Endothelial cell of umbilical vein (primary cell): Measurements from ENCODE around the gene TSPAN9. TPM values are rescaled to one million over a fixed set of nuclear protein-coding genes. Genes with fewer than 3 reads are reported as not detected.

Source experiments
- BruUV-seq: library from RNA; stranded (reverse); fragments of 400-500 nt; replicated peaks from 2 replicates; lab custom pipeline; 2021; lab: Mats Ljungman, UMichigan
- CTCF ChIA-PET: fragments of 300-600, 350-600 bp; sonication (Branson Sonifier 250); formaldehyde crosslinking; loops from one replicate; lab custom pipeline; 2021; ENCODE audit warnings: antibody characterized with exemption, inconsistent platforms; lab: Charles Lee
- POLR2A ChIA-PET: fragments of 300-600, 350-600 bp; sonication (Branson Sonifier 250); formaldehyde crosslinking; loops from one replicate; lab custom pipeline; 2021; ENCODE audit warnings: antibody characterized with exemption, inconsistent platforms; lab: Charles Lee
- DNase-seq: peaks from one replicate; pipeline ENCODE4 v3.0.0-alpha.2; 2011; ENCODE audit warnings: low read depth, low spot score
- FAIRE-seq: peaks from 2 replicates; lab custom pipeline; 2011; peaks lifted over from hg19 to GRCh38; lab: Jason Lieb, UNC
- H2AFZ ChIP-seq: 2 replicates; pipeline ENCODE4 v1.6.0; 2012; ENCODE audit warnings: low read depth, low read length, control low read depth, inconsistent platforms
- H3K27ac ChIP-seq: 2 replicates; pipeline ENCODE4 v1.5.1; 2011; ENCODE audit warnings: low read depth, mild to moderate bottlenecking, control low read depth, low read length, moderate library complexity; ENCODE audit not compliant: insufficient read depth
- H3K27me3 ChIP-seq, 2 experiments: 2 replicates each; pipeline versions ENCODE4 v1.6.0 to v1.6.1; 2011; ENCODE audit warnings: low read length in 2 of 2, mixed read lengths in 1 of 2; ENCODE audit not compliant: control insufficient read depth in 2 of 2, insufficient read depth in 2 of 2
- H3K36me3 ChIP-seq, 2 experiments: 2 replicates in 1 of 2; 3 replicates in 1 of 2; pipeline ENCODE4 v1.5.1; 2011; ENCODE audit warnings: low read length in 2 of 2, mild to moderate bottlenecking in 1 of 2, moderate library complexity in 1 of 2; ENCODE audit not compliant: control insufficient read depth in 2 of 2, insufficient read depth in 2 of 2; ENCODE audit errors: extremely low read depth in 1 of 2
- H3K4me1 ChIP-seq: 3 replicates; pipeline ENCODE4 v1.5.1; 2011; ENCODE audit warnings: mild to moderate bottlenecking, low read length; ENCODE audit not compliant: control insufficient read depth, insufficient read depth; ENCODE audit errors: extremely low read depth
- H3K4me2 ChIP-seq: 2 replicates; pipeline ENCODE4 v1.6.1; 2011; ENCODE audit warnings: low read length, control low read depth, mixed read lengths; ENCODE audit not compliant: insufficient read depth
- H3K4me3 ChIP-seq, 3 experiments: fragments of 200-600 bp in 1 of 3; sonication (generic), shearing (Covaris generic) in 1 of 3; replicated peaks in 1 of 3; 2 replicates each; pipeline ENCODE4 v1.5.1; 2011 to 2016; ENCODE audit warnings: control low read depth in 3 of 3, low read length in 3 of 3, mild to moderate bottlenecking in 2 of 3, inconsistent platforms in 1 of 3, low read depth in 1 of 3, moderate library complexity in 1 of 3; ENCODE audit not compliant: insufficient read depth in 1 of 3
- H3K79me2 ChIP-seq: 2 replicates; pipeline ENCODE4 v1.6.0; 2012; ENCODE audit warnings: low read length, inconsistent platforms; ENCODE audit not compliant: control insufficient read depth, insufficient read depth
- H3K9ac ChIP-seq: replicated peaks from 2 replicates; pipeline ENCODE3; 2011; ENCODE audit warnings: low read length, control low read depth; ENCODE audit not compliant: insufficient read depth; ENCODE audit errors: extremely low read depth
- H3K9me1 ChIP-seq: replicated peaks from 3 replicates; pipeline ENCODE4 v1.6.0; 2011; ENCODE audit warnings: mild to moderate bottlenecking, low read length; ENCODE audit not compliant: control insufficient read depth, insufficient read depth; ENCODE audit errors: extremely low read depth
- H3K9me3 ChIP-seq: replicated peaks from 2 replicates; pipeline ENCODE4 v1.5.1; 2012; ENCODE audit warnings: low read length, inconsistent platforms; ENCODE audit not compliant: control insufficient read depth, insufficient read depth
- H4K20me1 ChIP-seq: replicated peaks from 2 replicates; pipeline ENCODE3; 2011; ENCODE audit warnings: mild to moderate bottlenecking, low read length; ENCODE audit not compliant: control insufficient read depth, insufficient read depth; ENCODE audit errors: extremely low read depth
- EZH2 ChIP-seq: IDR thresholded peaks from 2 replicates; pipeline ENCODE4 v1.6.1; 2012; ENCODE audit warnings: borderline replicate concordance, low read depth, mild to moderate bottlenecking, moderate library complexity, low read length, inconsistent platforms; ENCODE audit not compliant: severe bottlenecking
- FOS ChIP-seq: IDR thresholded peaks from 2 replicates; pipeline ENCODE4 v1.6.1; 2011; ENCODE audit warnings: mild to moderate bottlenecking, low read length, moderate library complexity, borderline replicate concordance; ENCODE audit not compliant: insufficient read depth
- GATA2 ChIP-seq: IDR thresholded peaks from 2 replicates; pipeline ENCODE4 v1.7.0; 2011; ENCODE audit warnings: low read depth, mild to moderate bottlenecking, moderate library complexity, mixed read lengths, low read length; ENCODE audit not compliant: insufficient read length, insufficient read depth
- JUN ChIP-seq: IDR thresholded peaks from 2 replicates; pipeline ENCODE4 v1.6.1; 2011; ENCODE audit warnings: borderline replicate concordance, low read depth; ENCODE audit not compliant: insufficient read length, insufficient read depth
- MYC ChIP-seq: IDR thresholded peaks from one replicate; pipeline ENCODE4 v1.6.1; 2011; ENCODE audit warnings: mild to moderate bottlenecking, low read depth, low read length
- POLR2A ChIP-seq: IDR thresholded peaks from 2 replicates; pipeline ENCODE4 v1.6.1; 2012; ENCODE audit warnings: low read depth, mild to moderate bottlenecking, control low read depth, low read length
- POLR2AphosphoS5 ChIP-seq: IDR thresholded peaks from 2 replicates; pipeline ENCODE4 v1.6.1; 2012; ENCODE audit warnings: low read depth, mild to moderate bottlenecking, control low read depth, low read length, moderate library complexity; ENCODE audit not compliant: insufficient read depth
- dilution Hi-C: fragments of 300-500 bp; cut with MboI; formaldehyde crosslinking; loops from one replicate; pipeline ENCODE4 v1.15.0; 2019; ENCODE audit warnings: low sequenced_read_pairs; ENCODE audit not compliant: extremely low pct_ligation_motif_present
- intact Hi-C: fragments of 100-400 bp; cut with micrococcal nuclease; formaldehyde crosslinking; loops from one replicate; pipeline ENCODE4 v1.10.0; 2022
- polyA plus RNA-seq, 4 experiments: library from polyadenylated mRNA; depleted of rRNA in 3 of 4; stranded (reverse) in 3 of 4; unstranded in 1 of 4; fragments of >200 nt; gene quantifications; 2 replicates each; pipeline versions ENCODE4 v1.2.1 to v1.2.3, GENCODE V29; 2011 to 2012; ENCODE audit warnings: missing spikeins in 1 of 4
- total RNA-seq: library from RNA; stranded (reverse); gene quantifications from 2 replicates; pipeline ENCODE4 v1.2.3, GENCODE V29; 2021
- TF ChIP-seq, protein P1 (sequence below): IDR thresholded peaks from 2 replicates; pipeline ENCODE4 v1.6.1; 2011; ENCODE audit not compliant: insufficient read depth, insufficient read length
- TF ChIP-seq, protein P2 (sequence below), 2 donors: IDR thresholded peaks; 1 replicate in 1 of 2; 2 replicates in 1 of 2; pipeline ENCODE4 v1.5.1; 2011; ENCODE audit warnings: low read length in 2 of 2, mild to moderate bottlenecking in 2 of 2, moderate library complexity in 2 of 2, control low read depth in 1 of 2, inconsistent platforms in 1 of 2, low read depth in 1 of 2; ENCODE audit not compliant: insufficient read depth in 1 of 2; ENCODE audit errors: extremely low read depth in 1 of 2

TSPAN9 gene
- total and polyA plus RNA-seq, 2 donors (not counting 3 experiments of a cell fraction or from before 2014, with no cell fraction given), result 43.3 to 66.8 TPM

DNA sequence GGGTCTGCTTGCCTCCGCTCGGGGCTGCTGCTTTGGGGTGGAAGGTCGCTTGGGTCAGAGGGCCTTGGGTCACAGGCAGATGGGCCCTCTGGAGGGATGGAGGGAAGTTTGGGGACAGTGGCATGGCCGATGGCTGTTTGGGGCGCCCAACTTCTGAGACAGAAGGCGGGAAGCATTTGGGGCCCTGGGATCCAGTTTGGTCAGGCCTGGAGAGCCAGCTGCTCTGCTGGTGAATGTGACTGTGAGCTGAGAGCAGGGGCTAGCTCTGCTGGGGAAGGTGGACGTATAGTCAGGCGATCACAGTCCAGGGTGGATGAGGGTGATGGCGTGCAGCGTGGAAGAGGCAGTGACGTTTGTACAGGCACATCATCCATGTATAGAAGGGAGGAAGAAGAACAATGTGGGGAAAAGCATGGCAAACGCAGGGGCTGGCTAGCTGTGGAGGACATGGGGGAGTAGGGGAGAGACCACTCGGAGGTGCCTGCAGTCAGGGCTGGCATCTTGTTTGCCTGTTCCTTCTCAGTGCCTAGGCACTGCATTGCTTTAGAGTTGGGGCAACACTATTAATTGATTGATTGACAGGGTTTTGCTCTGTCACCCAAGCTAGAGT lies 57.5 kb downstream of the TSPAN9 start:
- POLR2A ChIA-PET, result no interaction called here
- FAIRE-seq (no peak), DNase-seq (no peak)
- intact Hi-C loops, result loop anchor here (1.0 to 5.0 kb wide), 4 partner anchors 61 to 141 kb away; no protein-coding TSS in a partner anchor
- Histone ChIP-seq H4K20me1 (no peaks in the 10 kb centered on the region), H3K27me3 (no peaks in the 10 kb centered on the region), H3K4me3 (no peak overlapping the region), H3K9me3 (no peaks in the 10 kb centered on the region), H3K36me3 (no peaks in the 10 kb centered on the region), H3K27ac (no peak overlapping the region), H3K9me1 (no peaks in the 10 kb centered on the region), H3K79me2 (no peaks in the 10 kb centered on the region), H2AFZ (no peak overlapping the region), H3K4me2 (no peak overlapping the region), H3K9ac (no peak overlapping the region), H3K4me1 (peaks cover 19% of the 10 kb centered on the region)
- CTCF ChIA-PET, result interaction anchor here (0.6 to 14.7 kb wide), 32 partner anchors 10 to 166 kb away, joined by 3 to 312 read pairs (median 4); no protein-coding TSS in a partner anchor
- dilution Hi-C loops, result loop anchor here (5.0 kb wide), 1 partner anchor 143 kb away; no protein-coding TSS in a partner anchor
- BruUV-seq, result no TSS peak
- TF ChIP-seq GATA2 (no peak), FOS (no peak), MYC (no peak), POLR2AphosphoS5 (no peak), POLR2A (no peak), JUN (no peak), EZH2 (no peak)
- TF ChIP-seq, protein P1, sequence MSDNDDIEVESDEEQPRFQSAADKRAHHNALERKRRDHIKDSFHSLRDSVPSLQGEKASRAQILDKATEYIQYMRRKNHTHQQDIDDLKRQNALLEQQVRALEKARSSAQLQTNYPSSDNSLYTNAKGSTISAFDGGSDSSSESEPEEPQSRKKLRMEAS, result no peak
- TF ChIP-seq, protein P2, sequence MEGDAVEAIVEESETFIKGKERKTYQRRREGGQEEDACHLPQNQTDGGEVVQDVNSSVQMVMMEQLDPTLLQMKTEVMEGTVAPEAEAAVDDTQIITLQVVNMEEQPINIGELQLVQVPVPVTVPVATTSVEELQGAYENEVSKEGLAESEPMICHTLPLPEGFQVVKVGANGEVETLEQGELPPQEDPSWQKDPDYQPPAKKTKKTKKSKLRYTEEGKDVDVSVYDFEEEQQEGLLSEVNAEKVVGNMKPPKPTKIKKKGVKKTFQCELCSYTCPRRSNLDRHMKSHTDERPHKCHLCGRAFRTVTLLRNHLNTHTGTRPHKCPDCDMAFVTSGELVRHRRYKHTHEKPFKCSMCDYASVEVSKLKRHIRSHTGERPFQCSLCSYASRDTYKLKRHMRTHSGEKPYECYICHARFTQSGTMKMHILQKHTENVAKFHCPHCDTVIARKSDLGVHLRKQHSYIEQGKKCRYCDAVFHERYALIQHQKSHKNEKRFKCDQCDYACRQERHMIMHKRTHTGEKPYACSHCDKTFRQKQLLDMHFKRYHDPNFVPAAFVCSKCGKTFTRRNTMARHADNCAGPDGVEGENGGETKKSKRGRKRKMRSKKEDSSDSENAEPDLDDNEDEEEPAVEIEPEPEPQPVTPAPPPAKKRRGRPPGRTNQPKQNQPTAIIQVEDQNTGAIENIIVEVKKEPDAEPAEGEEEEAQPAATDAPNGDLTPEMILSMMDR (IDR thresholded peaks at IDR 0.05; ENCODE audit: extremely low read depth in 1 of 2, insufficient read depth in 1 of 2, low read depth in 1 of 2, low read length in 2 of 2), result no peak
